Loucy (cell line): Measurements from ENCODE around the gene GPR26.

ENCODE experiments used
- H2AFZ ChIP-seq: fragments of 200-600 bp; sonication (generic); 2 replicates; pipeline ENCODE4 v1.6.0; 2016; ENCODE audit warnings: antibody characterized with exemption, mild to moderate bottlenecking, low read length, moderate library complexity
- H3F3A ChIP-seq: fragments of 200-600 bp; 2 replicates; pipeline ENCODE4 v1.6.0; 2016; ENCODE audit warnings: antibody characterized with exemption, low read depth, mild to moderate bottlenecking
- H3K27me3 ChIP-seq: fragments of 200-600 bp; sonication (generic); 2 replicates; pipeline ENCODE4 v1.6.1; 2014; ENCODE audit warnings: low read length, mild to moderate bottlenecking; ENCODE audit not compliant: insufficient read depth, poor library complexity, severe bottlenecking
- H3K36me3 ChIP-seq: fragments of 200-600 bp; sonication (generic); 2 replicates; pipeline ENCODE4 v1.6.1; 2016; ENCODE audit warnings: low read length; ENCODE audit not compliant: insufficient read depth
- H3K4me1 ChIP-seq: fragments of 200-600 bp; sonication (generic); 2 replicates; pipeline ENCODE4 v1.5.1; 2014; ENCODE audit warnings: low read length, mild to moderate bottlenecking; ENCODE audit not compliant: insufficient read depth, poor library complexity, severe bottlenecking
- H3K4me2 ChIP-seq: fragments of 200-600 bp; sonication (generic); 2 replicates; pipeline ENCODE4 v1.6.0; 2014; ENCODE audit warnings: antibody characterized with exemption, low read length, low read depth, mild to moderate bottlenecking; ENCODE audit not compliant: poor library complexity, severe bottlenecking
- H3K4me3 ChIP-seq: fragments of 200-600 bp; sonication (generic); 2 replicates; pipeline ENCODE4 v1.5.1; 2014; ENCODE audit warnings: low read length, mild to moderate bottlenecking, mixed read lengths; ENCODE audit not compliant: poor library complexity, severe bottlenecking
- H3K79me2 ChIP-seq: fragments of 200-600 bp; sonication (generic); 2 replicates; pipeline ENCODE4 v1.6.1; 2014; ENCODE audit warnings: low read length; ENCODE audit not compliant: insufficient read depth
- H3K9ac ChIP-seq: fragments of 200-600 bp; sonication (generic); 2 replicates; pipeline ENCODE4 v1.6.0; 2014; ENCODE audit warnings: mild to moderate bottlenecking, low read depth, low read length, moderate library complexity; ENCODE audit not compliant: poor library complexity, severe bottlenecking
- H3K9me2 ChIP-seq: fragments of 200-600 bp; sonication (generic); replicated peaks from 2 replicates; pipeline ENCODE4 v1.6.1; 2016; ENCODE audit warnings: low read depth, low read length, mixed read lengths
- H3K9me3 ChIP-seq: fragments of 200-600 bp; sonication (generic); 2 replicates; pipeline ENCODE4 v1.6.1; 2014; ENCODE audit warnings: mild to moderate bottlenecking, antibody characterized with exemption, low read length, low read depth; ENCODE audit not compliant: insufficient read depth
- H4K20me1 ChIP-seq: fragments of 200-600 bp; sonication (generic); 2 replicates; pipeline ENCODE4 v1.6.0; 2014; ENCODE audit warnings: antibody characterized with exemption, low read length, mild to moderate bottlenecking; ENCODE audit not compliant: insufficient read depth, poor library complexity, severe bottlenecking
- CTCF ChIP-seq: fragments of 200-600 bp; sonication (generic); conservative IDR thresholded peaks from 2 replicates; pipeline ENCODE4 v1.5.1; 2014; ENCODE audit warnings: mild to moderate bottlenecking, antibody characterized with exemption, low read length
- EZH2phosphoT487 ChIP-seq: fragments of 200-600 bp; IDR thresholded peaks from 2 replicates; pipeline ENCODE4 v1.6.1; 2018; ENCODE audit warnings: antibody characterized with exemption, mild to moderate bottlenecking, moderate library complexity, borderline replicate concordance

Gene GPR26

GRCh38 chr10:123635745-123636144, 30.4 kb upstream of the GPR26 start:
- H3K27me3 ChIP-seq = no peaks in the 10 kb centered on the region
- no peaks in the 10 kb centered on the region for H4K20me1 ChIP-seq
- H3K9me3 ChIP-seq = no peaks in the 10 kb centered on the region; the same call in 1 of the 2 replicates
- H3K4me1 ChIP-seq = no peaks in the 10 kb centered on the region
- H3K4me2 ChIP-seq = no peak overlapping the region
- H3K4me3 ChIP-seq = no peak overlapping the region
- TF ChIP-seq EZH2phosphoT487 (no peak), CTCF (no peak)
- H3F3A ChIP-seq = no peaks in the 10 kb centered on the region
- H2AFZ ChIP-seq = no peak overlapping the region
- no peaks in the 10 kb centered on the region for H3K36me3 ChIP-seq
- H3K79me2 ChIP-seq = no peaks in the 10 kb centered on the region
- H3K9me2 ChIP-seq = no peaks in the 10 kb centered on the region
- no peak overlapping the region for H3K9ac ChIP-seq

DNA sequence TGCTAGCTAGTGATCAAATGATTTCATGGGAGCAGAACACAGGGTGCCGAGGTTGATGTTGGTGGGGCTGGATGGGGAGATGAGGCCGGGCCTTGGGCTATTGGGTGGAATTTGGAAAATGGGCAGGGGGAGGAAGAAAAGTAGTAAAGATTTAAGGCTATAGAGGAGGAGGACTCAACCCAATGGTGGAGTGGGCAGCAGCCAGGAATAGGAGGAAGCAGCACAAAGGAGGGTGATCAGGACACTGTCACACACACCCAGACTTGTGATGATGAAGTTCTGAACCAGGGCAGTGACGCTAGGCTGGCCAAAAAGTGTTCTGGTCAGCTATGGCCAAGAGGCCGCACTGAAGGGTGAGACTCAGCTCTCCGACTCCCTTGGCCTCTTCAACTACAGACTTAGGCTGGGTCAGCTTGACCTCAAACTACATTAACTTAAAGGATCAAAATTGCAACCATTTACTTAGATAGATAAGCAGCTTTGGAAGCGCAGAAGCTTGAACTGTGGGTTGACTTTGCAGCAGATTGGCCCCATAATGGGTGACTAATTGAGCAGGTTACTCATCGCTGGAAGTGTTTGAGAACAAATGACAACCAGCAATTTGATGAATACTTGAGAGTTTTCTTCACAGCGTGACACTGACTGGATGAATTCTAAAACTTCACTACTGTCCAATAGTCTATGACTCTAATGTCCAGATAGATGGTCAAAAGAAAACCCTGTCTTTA, 29.4 kb upstream of the GPR26 start:
- TF ChIP-seq CTCF = no peak
- no peak for TF ChIP-seq EZH2phosphoT487
- no peaks in the 10 kb centered on the region for H4K20me1 ChIP-seq
- H3K79me2 ChIP-seq = no peaks in the 10 kb centered on the region
- no peaks in the 10 kb centered on the region for H3K36me3 ChIP-seq
- H3K4me2 ChIP-seq = no peak overlapping the region
- no peaks in the 10 kb centered on the region for H3K4me1 ChIP-seq
- no peak overlapping the region for H3K4me3 ChIP-seq
- no peaks in the 10 kb centered on the region for H3K27me3 ChIP-seq
- no peaks in the 10 kb centered on the region; the same call in 1 of the 2 replicates for H3K9me3 ChIP-seq
- no peak overlapping the region for H3K9ac ChIP-seq
- no peak overlapping the region for H2AFZ ChIP-seq
- no peaks in the 10 kb centered on the region for H3F3A ChIP-seq
- no peaks in the 10 kb centered on the region for H3K9me2 ChIP-seq

DNA sequence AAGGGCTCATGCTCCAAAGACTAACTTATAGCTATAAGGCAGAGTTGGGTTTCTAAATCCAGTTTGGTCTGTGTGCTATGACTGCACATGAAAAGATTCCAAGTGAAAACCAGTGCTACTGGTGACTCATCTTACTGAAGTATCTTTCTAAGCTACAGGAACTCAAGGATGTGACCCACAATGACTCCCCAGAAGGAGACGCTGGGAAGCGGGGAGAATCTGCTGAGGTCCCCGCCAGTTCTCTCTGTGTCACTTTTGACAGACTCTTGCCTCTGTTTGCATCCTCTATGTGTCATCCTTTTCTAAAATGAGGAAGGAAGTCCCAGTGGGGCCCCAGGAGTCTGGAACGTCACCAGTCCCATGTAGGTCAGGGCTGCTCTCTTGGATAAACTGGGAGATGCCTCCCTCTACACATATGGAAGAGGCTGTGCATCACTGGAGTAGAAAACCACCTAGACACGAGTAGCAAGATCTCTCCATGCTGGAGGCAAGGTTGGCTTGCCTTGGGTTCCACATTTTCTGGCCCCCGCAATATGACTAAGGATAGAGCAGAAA, 28.8 kb upstream of the GPR26 start:
- Histone ChIP-seq H3F3A (no peaks in the 10 kb centered on the region), H3K36me3 (no peaks in the 10 kb centered on the region), H2AFZ (no peak overlapping the region), H3K4me3 (no peak overlapping the region), H3K79me2 (no peaks in the 10 kb centered on the region), H3K9me2 (no peaks in the 10 kb centered on the region), H4K20me1 (no peaks in the 10 kb centered on the region), H3K9me3 (no peaks in the 10 kb centered on the region; the same call in 1 of the 2 replicates), H3K4me2 (no peak overlapping the region), H3K4me1 (no peaks in the 10 kb centered on the region), H3K9ac (no peak overlapping the region), H3K27me3 (no peaks in the 10 kb centered on the region)
- TF ChIP-seq CTCF (no peak), EZH2phosphoT487 (no peak)
